Cardiac muscle cell (in vitro differentiated cells and primary cell): ENCODE measurements around the gene KLF16. TPM values are rescaled to one million over a fixed set of nuclear protein-coding genes. Genes with fewer than 3 reads are reported as not detected.
"Not testable (repeated sequence)": the region's sequence is repeated elsewhere in the genome, so short reads cannot be mapped to it uniquely, and the experiment has no call there.

Experiments used
- DNase-seq, 2 donors: peaks; one replicate each; pipeline versions ENCODE4 v3.0.0 to v3.0.0-alpha.2; 2010 to 2017; ENCODE audit warnings: low read depth in 1 of 2, low spot score in 1 of 2
- H3K27ac ChIP-seq: fragments of 200-600 bp; sonication (generic); 2 replicates; pipeline ENCODE4 v1.5.1; 2016
- H3K27me3 ChIP-seq: fragments of 200-600 bp; sonication (generic); 2 replicates; pipeline ENCODE4 v1.6.0; 2016; ENCODE audit warnings: control low read depth
- H3K36me3 ChIP-seq: fragments of 200-600 bp; sonication (generic); 2 replicates; pipeline ENCODE4 v1.5.1; 2016; ENCODE audit warnings: control low read depth
- H3K4me1 ChIP-seq: fragments of 200-600 bp; sonication (generic); 2 replicates; pipeline ENCODE4 v1.8.1; 2017; ENCODE audit warnings: low read depth, mild to moderate bottlenecking, mixed run types
- H3K4me3 ChIP-seq: fragments of 200-600 bp; sonication (generic); 2 replicates; pipeline ENCODE4 v1.5.1; 2016; ENCODE audit warnings: mild to moderate bottlenecking
- H3K9me3 ChIP-seq: fragments of 200-600 bp; sonication (generic); 2 replicates; pipeline ENCODE4 v1.5.1; 2017; ENCODE audit warnings: low read depth, mild to moderate bottlenecking, control low read depth
- polyA plus RNA-seq: library from polyadenylated mRNA; unstranded; fragments of >200 nt; fragmentation: Nextera tagmentation; extraction: Ambion mirVana; gene quantifications from 2 replicates; pipeline ENCODE4 v1.2.1, GENCODE V29; 2016
- total RNA-seq: library from RNA; depleted of rRNA; stranded (reverse); fragments of >200 nt; gene quantifications from 2 replicates; pipeline ENCODE4 v1.2.3, GENCODE V29; 2016
- TF ChIP-seq, protein P1 (sequence below): IDR thresholded peaks from 2 replicates; pipeline ENCODE4 v1.5.1; 2012; ENCODE audit warnings: low read depth, mild to moderate bottlenecking, low read length

KLF16 gene
- total and polyA plus RNA-seq, 2 experiments from 2014 or later: 9.1 to 9.3 TPM

GRCh38 chr19:1882786-1883692, 19.7 kb upstream of the KLF16 start:
- Histone ChIP-seq H3K27ac (peak overlapping the region; percentile 17), H3K36me3 (no peaks in the 10 kb centered on the region), H3K27me3 (no peaks in the 10 kb centered on the region), H3K4me3 (no peak overlapping the region), H3K4me1 (peaks cover 28% of the 10 kb centered on the region), H3K9me3 (no peaks in the 10 kb centered on the region)
- no peak for DNase-seq
- TF ChIP-seq, protein P1, sequence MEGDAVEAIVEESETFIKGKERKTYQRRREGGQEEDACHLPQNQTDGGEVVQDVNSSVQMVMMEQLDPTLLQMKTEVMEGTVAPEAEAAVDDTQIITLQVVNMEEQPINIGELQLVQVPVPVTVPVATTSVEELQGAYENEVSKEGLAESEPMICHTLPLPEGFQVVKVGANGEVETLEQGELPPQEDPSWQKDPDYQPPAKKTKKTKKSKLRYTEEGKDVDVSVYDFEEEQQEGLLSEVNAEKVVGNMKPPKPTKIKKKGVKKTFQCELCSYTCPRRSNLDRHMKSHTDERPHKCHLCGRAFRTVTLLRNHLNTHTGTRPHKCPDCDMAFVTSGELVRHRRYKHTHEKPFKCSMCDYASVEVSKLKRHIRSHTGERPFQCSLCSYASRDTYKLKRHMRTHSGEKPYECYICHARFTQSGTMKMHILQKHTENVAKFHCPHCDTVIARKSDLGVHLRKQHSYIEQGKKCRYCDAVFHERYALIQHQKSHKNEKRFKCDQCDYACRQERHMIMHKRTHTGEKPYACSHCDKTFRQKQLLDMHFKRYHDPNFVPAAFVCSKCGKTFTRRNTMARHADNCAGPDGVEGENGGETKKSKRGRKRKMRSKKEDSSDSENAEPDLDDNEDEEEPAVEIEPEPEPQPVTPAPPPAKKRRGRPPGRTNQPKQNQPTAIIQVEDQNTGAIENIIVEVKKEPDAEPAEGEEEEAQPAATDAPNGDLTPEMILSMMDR: no peak

GRCh38 chr19:1882089-1882785, 18.9 kb upstream of the KLF16 start:
- no peaks in the 10 kb centered on the region for H3K36me3 ChIP-seq
- TF ChIP-seq, protein P1: no peak
- DNase-seq: peak in 1 of 2 donors; percentile 43
- peaks cover 24% of the 10 kb centered on the region for H3K4me1 ChIP-seq
- H3K27me3 ChIP-seq: no peaks in the 10 kb centered on the region
- H3K9me3 ChIP-seq: no peaks in the 10 kb centered on the region
- H3K4me3 ChIP-seq: no peak overlapping the region
- peak overlapping the region; percentile 17 for H3K27ac ChIP-seq

DNA sequence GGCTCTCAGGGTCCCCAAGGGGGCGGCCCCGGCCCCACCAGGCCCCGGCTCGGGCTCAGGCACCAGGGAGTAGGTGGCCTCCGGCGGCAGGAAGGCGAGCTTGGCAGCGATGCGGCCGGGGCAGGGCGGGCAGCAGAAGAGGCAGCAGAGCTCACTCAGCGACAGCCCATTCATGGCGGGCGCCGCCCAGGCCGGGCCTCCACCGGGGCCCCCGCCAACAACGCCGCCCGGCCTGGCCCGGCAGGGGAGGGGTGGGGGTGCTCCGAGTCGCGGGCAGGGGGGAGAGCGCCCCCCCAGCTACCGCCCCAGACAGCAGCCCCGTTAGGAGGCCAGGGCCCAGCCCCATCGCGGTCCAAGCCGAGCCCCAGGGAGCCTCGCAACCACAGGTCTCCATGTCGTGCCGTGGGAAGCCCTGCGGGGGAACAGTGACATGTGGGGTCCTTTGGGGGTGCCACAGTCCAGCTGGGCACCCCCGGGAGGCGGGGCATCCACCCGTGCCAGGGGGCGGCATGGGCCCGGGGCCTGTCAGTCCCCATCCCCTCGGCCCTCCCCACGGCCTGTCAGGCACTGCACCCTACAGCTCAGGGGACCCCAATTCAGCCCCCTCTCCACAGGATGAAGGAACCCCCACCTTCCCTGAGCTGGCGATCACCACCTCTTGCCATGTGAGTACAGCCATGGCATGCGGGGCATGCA, 18.2 kb upstream of the KLF16 start:
- peaks cover 21% of the 10 kb centered on the region for H3K4me1 ChIP-seq
- H3K27ac ChIP-seq, H3K27me3 ChIP-seq, H3K36me3 ChIP-seq, DNase-seq, H3K9me3 ChIP-seq, H3K4me3 ChIP-seq: not testable (repeated sequence)

- no peaks in the 10 kb centered on the region for H3K27me3 ChIP-seq
- no peak for DNase-seq
- H3K4me3 ChIP-seq: no peak overlapping the region
- no peaks in the 10 kb centered on the region for H3K36me3 ChIP-seq
- peaks cover 25% of the 10 kb centered on the region for H3K4me1 ChIP-seq
- H3K9me3 ChIP-seq: no peaks in the 10 kb centered on the region
- no peak overlapping the region for H3K27ac ChIP-seq
- TF ChIP-seq, protein P1: no peak
Measured at GRCh38 chr19:1880611-1881392, 17.4 kb upstream of the KLF16 start.

DNA sequence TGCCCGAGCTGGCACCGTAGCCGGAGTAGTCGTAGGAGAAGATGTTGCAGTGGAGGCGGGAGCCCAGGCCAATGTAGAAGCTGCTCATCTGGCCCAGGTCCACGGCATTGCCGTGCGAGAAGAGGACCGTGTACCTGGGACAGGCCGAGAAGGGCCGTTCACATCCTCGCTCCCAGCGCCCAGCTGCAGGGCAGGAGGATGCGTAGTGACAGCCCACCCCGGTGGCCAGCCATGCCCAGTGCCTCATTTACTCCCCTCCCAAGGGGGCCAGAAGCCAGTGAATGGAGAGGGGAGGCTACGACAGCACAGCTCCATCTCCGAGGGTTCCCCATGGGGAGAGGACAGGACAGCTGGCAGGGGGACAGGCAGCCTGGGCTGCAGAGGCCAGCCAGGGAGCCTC, 16.6 kb upstream of the KLF16 start:
- H3K27me3 ChIP-seq, DNase-seq, H3K36me3 ChIP-seq, H3K4me3 ChIP-seq, H3K27ac ChIP-seq, H3K9me3 ChIP-seq: not testable (repeated sequence)
- H3K4me1 ChIP-seq: peaks cover 25% of the 10 kb centered on the region

- H3K4me3 ChIP-seq: not testable (repeated sequence)
Measured at GRCh38 chr19:1878583-1878982, 15.2 kb upstream of the KLF16 start.

DNA sequence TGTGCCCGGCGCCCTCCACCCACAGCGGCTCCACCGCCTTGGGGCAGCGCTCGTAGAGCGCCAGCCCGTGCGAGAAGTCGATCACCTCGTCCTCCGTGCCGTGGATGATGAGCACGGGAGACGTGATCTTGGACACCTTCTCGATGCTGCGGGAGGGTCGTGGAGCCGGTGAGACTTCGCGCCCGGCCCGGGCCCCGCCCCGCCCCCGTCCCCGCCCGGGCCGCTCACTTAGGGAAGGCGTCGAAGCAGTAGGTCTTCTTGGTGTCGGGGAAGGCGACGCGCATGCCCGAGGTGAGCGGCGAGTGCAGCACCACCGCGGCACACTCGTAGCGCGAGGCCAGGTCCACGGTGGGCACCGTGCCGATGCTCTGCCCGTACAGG, 13.9 kb upstream of the KLF16 start:
- H3K27me3 ChIP-seq, H3K27ac ChIP-seq, H3K4me3 ChIP-seq, DNase-seq, H3K9me3 ChIP-seq, H3K36me3 ChIP-seq: not testable (repeated sequence)
- H3K4me1 ChIP-seq: peaks cover 22% of the 10 kb centered on the region

More at GRCh38 chr19:1878583-1878982, 15.2 kb upstream of the KLF16 start:
- H3K4me1 ChIP-seq: peaks cover 30% of the 10 kb centered on the region
- DNase-seq, H3K36me3 ChIP-seq, H3K27ac ChIP-seq, H3K9me3 ChIP-seq, H3K27me3 ChIP-seq: not testable (repeated sequence)
